HK-2 (cell line): ENCODE data around the gene CMTM8.
A peak's percentile ranks its signal among the peaks of the same experiment; 100 is the strongest.

Experiments used
- DNase-seq: peaks from one replicate; pipeline ENCODE4 v3.0.0-alpha.2; 2018; ENCODE audit not compliant: unreplicated experiment

Gene CMTM8

GRCh38 chr3:32278714-32279113 is 40.2 kb downstream of the CMTM8 start:
- no peak for DNase-seq

DNA sequence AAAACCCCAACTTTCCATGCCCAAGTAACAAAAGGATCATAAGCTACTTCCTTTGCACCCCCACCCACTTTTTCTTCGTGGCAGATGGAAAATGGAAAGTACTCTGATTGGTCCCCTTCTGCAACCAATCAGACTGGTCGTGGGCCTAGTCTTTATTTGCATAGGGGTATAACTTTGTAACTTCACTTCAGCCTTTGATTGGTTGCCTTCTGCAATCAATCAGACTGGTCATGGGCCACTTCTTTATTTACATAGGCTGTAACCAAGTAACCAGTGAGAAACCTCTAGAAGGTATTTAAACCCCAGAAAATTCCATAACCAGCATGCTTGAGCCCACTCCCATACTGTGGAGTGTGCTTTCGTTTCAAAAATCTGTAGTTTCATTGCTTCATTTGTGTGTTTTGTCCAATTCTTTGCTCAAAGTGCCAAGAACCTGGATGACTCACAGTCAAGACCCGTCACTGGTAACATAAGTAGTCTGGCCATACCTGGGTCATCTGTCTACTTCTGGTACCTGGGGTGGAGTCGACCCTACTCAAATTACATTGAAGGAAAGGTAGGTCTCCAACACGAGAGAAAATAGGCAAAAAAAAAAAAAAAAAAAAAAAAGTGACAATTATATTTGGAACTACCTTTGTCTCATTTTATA is 41.9 kb downstream of the CMTM8 start:
- no peak for DNase-seq

GRCh38 chr3:32281570-32282106 is 43.2 kb downstream of the CMTM8 start:
- DNase-seq = no peak

GRCh38 chr3:32282578-32283154 is 44.2 kb downstream of the CMTM8 start:
- DNase-seq = no peak

DNA sequence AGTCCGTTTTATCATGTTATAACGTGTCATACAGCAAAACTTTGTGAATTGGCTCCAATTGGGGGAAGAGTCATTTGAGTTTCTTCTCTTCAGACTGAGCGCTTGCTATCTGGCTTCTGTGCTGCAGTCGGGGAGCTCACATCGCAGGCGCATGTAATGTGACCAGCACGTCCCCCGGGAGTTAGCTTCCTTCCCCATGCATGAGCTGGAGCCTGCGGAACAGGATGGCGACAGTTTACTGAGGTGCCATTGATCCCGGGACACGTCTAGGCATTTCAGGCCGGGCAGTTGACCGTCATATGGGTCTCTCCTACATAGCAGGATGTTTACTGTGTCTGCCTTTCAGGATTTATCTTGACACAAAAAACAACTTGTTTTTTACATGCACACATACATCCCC is 44.8 kb downstream of the CMTM8 start:
- no peak for DNase-seq

DNA sequence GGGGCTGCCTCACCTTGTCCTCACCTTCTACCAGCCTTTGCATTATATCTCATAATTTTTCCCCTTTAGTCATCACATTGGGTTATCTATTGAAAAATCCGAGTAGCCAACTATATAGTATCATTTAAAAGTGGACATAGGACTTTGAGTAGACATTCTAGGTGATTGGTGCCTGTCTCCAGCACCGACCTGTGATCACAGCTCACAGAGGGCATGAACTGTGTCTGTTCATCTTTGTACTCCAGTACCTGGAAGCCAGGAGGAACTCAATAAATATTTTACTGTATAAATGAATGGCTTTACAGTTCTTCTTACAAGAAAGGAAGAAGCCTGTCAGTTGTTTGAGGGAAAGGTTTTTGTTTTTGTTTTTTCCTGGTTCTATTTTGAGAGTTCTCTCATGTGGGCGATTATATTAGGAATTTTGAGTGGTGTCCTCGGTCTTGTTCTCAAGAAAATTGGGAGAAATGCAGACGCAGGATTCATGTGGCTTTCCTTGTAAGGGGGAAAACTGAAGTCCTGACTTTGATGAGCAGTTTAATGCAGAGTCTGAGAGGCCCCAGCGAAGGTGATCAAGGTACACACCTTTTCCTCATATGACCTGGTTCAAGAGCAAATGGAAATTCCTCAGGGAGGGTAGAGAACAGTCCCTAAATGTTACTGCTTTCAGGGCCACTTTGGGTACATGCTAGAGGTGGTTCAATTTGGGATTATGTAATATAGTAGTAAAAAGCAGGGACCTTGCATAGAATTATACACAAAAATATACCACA is 46.1 kb downstream of the CMTM8 start:
- no peak for DNase-seq

DNA sequence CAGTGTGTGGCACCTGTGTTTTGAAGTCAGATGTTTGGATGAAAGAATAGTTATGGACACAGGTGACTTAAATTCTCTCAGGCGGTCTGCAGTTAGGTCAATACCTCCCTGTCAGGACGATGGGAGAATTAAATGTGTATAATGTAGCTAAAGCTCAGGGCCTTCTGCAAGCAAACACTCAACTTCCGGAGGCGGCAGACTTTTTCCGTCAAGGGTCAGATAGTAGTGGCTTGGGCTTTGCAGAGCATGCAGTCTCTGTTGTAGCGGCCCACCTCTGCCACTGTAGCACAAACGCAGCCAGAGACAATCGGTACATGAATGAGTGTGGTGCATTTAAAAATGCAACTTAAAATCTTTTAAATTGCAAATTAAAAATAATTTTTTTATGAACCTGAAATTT is 47.4 kb downstream of the CMTM8 start:
- DNase-seq = no peak

GRCh38 chr3:32288819-32289218 is 50.3 kb downstream of the CMTM8 start:
- no peak for DNase-seq

- DNase-seq = no peak
Observed at GRCh38 chr3:32290619-32291018, 52.1 kb downstream of the CMTM8 start.

GRCh38 chr3:32292085-32292796 is 53.8 kb downstream of the CMTM8 start:
- DNase-seq = no peak

- no peak for DNase-seq
Observed at GRCh38 chr3:32293903-32294302, 55.4 kb downstream of the CMTM8 start.

DNA sequence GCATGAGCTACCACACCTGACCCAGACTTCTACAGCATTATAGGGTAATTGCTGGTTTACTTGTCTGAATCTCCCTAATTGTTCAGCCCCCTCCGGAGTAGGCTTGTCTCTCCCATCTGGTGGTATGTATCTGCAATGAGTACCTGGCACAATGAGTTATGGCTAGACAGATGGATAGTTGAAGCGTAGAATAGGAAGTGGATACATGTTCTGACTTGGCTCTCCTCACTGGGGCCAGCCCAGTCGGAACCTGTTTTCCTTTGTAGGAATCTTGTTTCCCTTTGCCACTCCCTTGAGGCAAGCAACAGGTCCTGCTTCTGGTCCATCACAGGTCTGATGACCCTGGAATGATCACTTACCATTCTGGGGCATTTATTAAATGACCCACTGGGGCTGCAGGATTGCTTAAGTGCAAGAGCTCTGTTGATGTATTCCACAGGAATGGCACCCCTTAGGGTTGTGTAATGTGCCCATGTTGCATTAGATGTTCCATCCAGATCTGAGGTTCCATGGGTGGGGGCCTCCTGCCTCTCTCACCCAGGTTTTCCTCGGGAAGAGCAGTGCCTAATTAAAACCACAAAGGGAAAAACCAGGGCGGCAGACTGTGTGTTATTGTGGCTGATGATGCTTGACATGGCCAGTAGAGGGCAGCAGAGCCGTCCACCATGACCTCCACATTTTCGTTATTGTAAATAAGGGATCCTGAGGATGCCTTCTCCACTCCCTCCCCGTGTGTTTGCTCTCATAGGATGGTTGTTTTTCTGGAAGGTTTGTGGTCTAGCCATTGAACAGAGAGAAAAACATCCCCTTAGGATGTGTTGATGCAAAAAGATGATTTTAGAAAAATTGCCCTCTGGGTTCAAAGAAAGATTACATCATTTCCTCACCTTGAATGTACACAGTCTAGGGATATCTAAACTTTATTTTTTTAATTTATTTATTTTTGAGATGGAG is 58.0 kb downstream of the CMTM8 start:
- peak; percentile 47 for DNase-seq

GRCh38 chr3:32297366-32297765 is 58.9 kb downstream of the CMTM8 start:
- DNase-seq = no peak

DNA sequence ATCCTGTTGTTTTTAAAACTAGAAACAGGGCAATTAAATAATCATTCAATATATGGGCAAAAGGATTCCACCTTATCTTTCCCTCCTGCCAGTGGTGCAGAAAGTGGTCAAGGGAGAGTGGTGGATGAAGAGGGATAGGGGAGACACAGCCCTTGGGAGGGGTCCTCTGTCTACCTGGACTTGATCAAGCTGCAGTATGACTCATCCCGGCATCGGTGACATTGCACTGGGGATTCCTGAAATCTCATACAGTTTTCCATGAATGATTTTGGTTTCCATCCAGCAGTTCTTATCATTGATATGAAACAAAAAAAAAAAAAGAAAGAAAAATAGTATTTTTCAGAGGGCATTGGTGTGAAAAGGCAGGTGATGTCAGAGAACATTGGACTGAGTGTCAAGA is 62.9 kb downstream of the CMTM8 start:
- no peak for DNase-seq

GRCh38 chr3:32302601-32303398 is 64.3 kb downstream of the CMTM8 start:
- no peak for DNase-seq

DNA sequence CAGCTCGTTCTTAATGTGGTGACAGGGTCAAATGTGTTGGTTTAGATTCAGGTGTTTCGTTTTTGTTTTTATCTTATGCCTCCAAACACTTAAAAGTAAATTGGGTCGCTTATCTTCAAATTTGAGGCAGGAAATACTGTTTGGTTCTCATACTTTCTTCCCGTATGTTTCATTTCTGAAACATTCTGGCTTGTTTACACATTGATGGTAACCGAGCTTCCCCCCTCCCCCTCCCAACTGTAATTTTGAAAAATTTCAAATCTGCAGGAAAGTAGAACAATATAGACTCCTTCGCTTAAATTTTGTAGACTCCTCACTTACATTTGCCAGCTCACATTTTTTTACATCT is 64.9 kb downstream of the CMTM8 start:
- DNase-seq = no peak

DNA sequence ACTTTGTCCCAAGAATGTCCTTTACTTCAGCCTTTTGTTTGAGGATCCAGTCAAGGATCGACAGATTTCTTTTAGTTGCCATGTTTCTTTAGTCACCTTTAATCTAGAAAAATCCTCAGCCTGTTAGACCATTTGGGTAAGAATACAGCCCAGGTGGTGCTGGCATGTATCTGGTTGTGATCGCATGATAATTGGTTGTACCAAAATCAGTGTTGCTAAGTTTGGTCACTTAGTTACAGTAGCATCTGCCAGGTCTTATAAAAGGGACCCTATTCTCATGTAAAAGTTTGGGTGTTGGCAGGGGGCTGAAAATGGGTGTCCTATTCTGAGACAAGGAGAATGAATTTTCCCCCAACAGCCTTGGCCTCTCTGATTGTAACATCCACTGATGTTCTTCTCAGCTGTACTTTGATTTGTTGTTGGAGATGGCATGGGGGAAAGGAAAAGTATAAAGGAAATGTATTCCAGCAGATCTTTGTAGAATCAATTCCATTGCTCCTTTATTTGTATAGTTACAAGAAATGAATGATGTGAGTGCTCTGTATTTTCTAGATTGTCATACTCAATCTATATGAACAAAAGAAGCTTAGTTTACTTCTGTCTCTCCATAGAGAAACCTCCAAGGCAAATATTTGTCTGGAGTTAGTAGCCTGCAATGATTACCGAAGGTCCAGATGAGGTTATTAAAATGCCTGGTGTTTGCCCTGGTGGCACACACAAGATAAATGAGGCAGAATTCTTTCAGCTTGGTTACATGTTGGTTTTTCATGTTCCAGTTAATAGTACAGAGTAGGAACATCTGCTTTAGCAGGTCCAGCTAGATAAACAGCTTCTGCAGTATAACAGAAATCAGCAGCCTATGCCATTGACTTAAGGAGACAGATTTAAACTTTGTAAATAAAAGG is 65.7 kb downstream of the CMTM8 start:
- DNase-seq = no peak

DNA sequence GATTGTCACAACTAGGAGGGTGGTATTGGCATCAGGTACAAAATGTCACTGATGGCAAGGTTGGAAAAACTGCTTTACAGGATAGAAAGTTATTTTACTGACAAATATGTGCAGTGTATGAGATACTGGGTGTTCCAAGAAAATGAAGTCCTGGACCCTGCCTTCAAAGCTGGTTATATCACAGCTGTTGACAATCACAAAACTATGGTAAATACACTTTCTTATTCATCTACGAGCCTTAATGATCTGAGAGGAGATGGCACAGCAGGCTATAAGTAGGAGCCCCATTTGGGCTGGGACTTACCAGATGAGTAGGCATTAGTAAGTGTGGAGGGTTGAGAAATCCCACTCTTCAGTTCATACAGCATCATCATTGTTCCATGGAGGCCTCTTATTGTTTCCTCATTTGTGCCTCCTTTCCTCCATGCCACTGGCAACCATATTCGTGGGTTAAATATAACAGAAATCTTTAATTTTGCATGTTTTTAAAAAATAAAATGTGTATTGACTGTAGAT is 66.9 kb downstream of the CMTM8 start:
- DNase-seq = no peak

- DNase-seq = no peak
Observed at GRCh38 chr3:32306072-32306471, 67.6 kb downstream of the CMTM8 start.
